Trophoblast cell (in vitro differentiated cells and primary cell): ENCODE data around the gene NCAPD3.

Experiments
- DNase-seq, 2 donors: peaks; one replicate each; pipeline ENCODE4 v3.0.0-alpha.2; 2016
- H2AFZ ChIP-seq: 2 replicates; pipeline ENCODE4 v1.6.1; 2013; ENCODE audit warnings: low read length, moderate library complexity, mild to moderate bottlenecking; ENCODE audit not compliant: insufficient read depth, poor library complexity
- H2AK5ac ChIP-seq: 2 replicates; pipeline ENCODE4 v1.6.1; 2013; ENCODE audit warnings: mild to moderate bottlenecking, low read length
- H2BK120ac ChIP-seq: 2 replicates; pipeline ENCODE4 v1.6.1; 2013; ENCODE audit warnings: low read length, mild to moderate bottlenecking, moderate library complexity; ENCODE audit not compliant: insufficient read depth, poor library complexity
- H2BK12ac ChIP-seq: 2 replicates; pipeline ENCODE4 v1.6.1; 2013; ENCODE audit warnings: mild to moderate bottlenecking, low read length, moderate library complexity
- H2BK5ac ChIP-seq: 2 replicates; pipeline ENCODE4 v1.6.1; 2013; ENCODE audit warnings: low read length, low read depth, moderate library complexity, mild to moderate bottlenecking; ENCODE audit not compliant: poor library complexity
- H3K14ac ChIP-seq: 2 replicates; pipeline ENCODE4 v1.6.1; 2013; ENCODE audit warnings: mild to moderate bottlenecking, low read length
- H3K18ac ChIP-seq: 2 replicates; pipeline ENCODE4 v1.6.1; 2013; ENCODE audit warnings: mild to moderate bottlenecking, low read length
- H3K23ac ChIP-seq: 2 replicates; pipeline ENCODE4 v1.6.1; 2013; ENCODE audit warnings: low read length
- H3K27ac ChIP-seq: 2 replicates; pipeline ENCODE4 v1.5.1; 2013; ENCODE audit warnings: low read depth, mild to moderate bottlenecking, inconsistent platforms, low read length, moderate library complexity
- H3K27me3 ChIP-seq: 2 replicates; pipeline ENCODE4 v1.6.1; 2013; ENCODE audit warnings: inconsistent platforms, mild to moderate bottlenecking, low read length, moderate library complexity; ENCODE audit not compliant: insufficient read depth
- H3K36me3 ChIP-seq, 2 experiments: 1 replicate in 1 of 2; 2 replicates in 1 of 2; pipeline ENCODE4 v1.6.1; 2013; ENCODE audit warnings: low read length in 2 of 2, mild to moderate bottlenecking in 2 of 2, moderate library complexity in 1 of 2; ENCODE audit not compliant: insufficient read depth in 2 of 2, control insufficient read depth in 1 of 2
- H3K4ac ChIP-seq: 2 replicates; pipeline ENCODE4 v1.6.1; 2013; ENCODE audit warnings: low read depth, mild to moderate bottlenecking, low read length, moderate library complexity
- H3K4me1 ChIP-seq, 2 experiments: 1 replicate in 1 of 2; 2 replicates in 1 of 2; pipeline ENCODE4 v1.6.1; 2013; ENCODE audit warnings: low read length in 2 of 2, mild to moderate bottlenecking in 2 of 2, moderate library complexity in 1 of 2; ENCODE audit not compliant: insufficient read depth in 2 of 2, control insufficient read depth in 1 of 2
- H3K4me2 ChIP-seq: 2 replicates; pipeline ENCODE4 v1.6.1; 2013; ENCODE audit warnings: inconsistent platforms, mild to moderate bottlenecking, low read length, moderate library complexity
- H3K4me3 ChIP-seq: 2 replicates; pipeline ENCODE4 v1.5.1; 2013; ENCODE audit warnings: mild to moderate bottlenecking, low read depth, low read length, inconsistent platforms
- H3K79me1 ChIP-seq: one replicate; pipeline ENCODE4 v1.6.1; 2013; ENCODE audit warnings: low read length
- H3K79me2 ChIP-seq: 2 replicates; pipeline ENCODE4 v1.6.1; 2013; ENCODE audit warnings: low read length, mild to moderate bottlenecking; ENCODE audit not compliant: control insufficient read depth, insufficient read depth, poor library complexity
- H3K9ac ChIP-seq: 2 replicates; pipeline ENCODE4 v1.6.1; 2013; ENCODE audit warnings: mild to moderate bottlenecking, low read length
- H3K9me3 ChIP-seq: 2 replicates; pipeline ENCODE4 v1.6.1; 2013; ENCODE audit warnings: low read depth, mild to moderate bottlenecking, control low read depth, inconsistent platforms, low read length; ENCODE audit not compliant: insufficient read depth
- H4K12ac ChIP-seq: 2 replicates; pipeline ENCODE4 v1.6.1; 2013; ENCODE audit warnings: low read depth, mild to moderate bottlenecking, low read length, moderate library complexity
- H4K8ac ChIP-seq: 2 replicates; pipeline ENCODE4 v1.6.1; 2013; ENCODE audit warnings: low read depth, mild to moderate bottlenecking, low read length, moderate library complexity
- H4K91ac ChIP-seq: one replicate; pipeline ENCODE4 v1.6.1; 2013; ENCODE audit warnings: low read depth, mild to moderate bottlenecking, low read length, moderate library complexity
- WGBS: extraction: QIAGEN DNeasy Blood & Tissue Kit; methylation state at CpG from one replicate; pipeline ENCODE4 v1.1.7; 2013; ENCODE audit warnings: missing lambda C conversion rate; ENCODE audit not compliant: insufficient read length, insufficient coverage; ENCODE audit errors: extremely low coverage; 5-methylcytosine and 5-hydroxymethylcytosine counted together

Gene NCAPD3

DNA sequence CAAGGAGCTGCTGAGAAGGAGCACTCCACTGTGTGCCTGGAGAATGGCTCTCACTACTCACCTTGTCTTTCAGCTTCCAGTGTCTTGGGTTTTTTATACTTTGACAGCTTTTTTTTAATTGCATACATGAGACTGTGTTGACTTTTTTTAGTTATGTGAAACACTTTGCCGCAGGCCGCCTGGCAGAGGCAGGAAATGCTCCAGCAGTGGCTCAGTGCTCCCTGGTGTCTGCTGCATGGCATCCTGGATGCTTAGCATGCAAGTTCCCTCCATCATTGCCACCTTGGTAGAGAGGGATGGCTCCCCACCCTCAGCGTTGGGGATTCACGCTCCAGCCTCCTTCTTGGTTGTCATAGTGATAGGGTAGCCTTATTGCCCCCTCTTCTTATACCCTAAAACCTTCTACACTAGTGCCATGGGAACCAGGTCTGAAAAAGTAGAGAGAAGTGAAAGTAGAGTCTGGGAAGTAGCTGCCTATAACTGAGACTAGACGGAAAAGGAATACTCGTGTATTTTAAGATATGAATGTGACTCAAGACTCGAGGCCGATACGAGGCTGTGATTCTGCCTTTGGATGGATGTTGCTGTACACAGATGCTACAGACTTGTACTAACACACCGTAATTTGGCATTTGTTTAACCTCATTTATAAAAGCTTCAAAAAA lies 72.6 kb downstream of the NCAPD3 start:
- Histone ChIP-seq H3K23ac (no peak overlapping the region), H3K9ac (no peak overlapping the region), H3K36me3 (peaks cover 43 to 57% of the 10 kb centered on the region in 2 experiments), H3K18ac (no peak overlapping the region), H2BK12ac (no peak overlapping the region), H4K8ac (no peak overlapping the region), H2AK5ac (no peak overlapping the region), H3K14ac (no peak overlapping the region), H3K4me3 (peak overlapping the region; percentile 25), H3K4ac (no peak overlapping the region), H3K4me2 (no peak overlapping the region), H3K9me3 (no peaks in the 10 kb centered on the region), H2BK120ac (no peak overlapping the region), H3K79me1 (no peaks in the 10 kb centered on the region), H2AFZ (no peak overlapping the region), H4K12ac (no peak overlapping the region), H3K27ac (no peak overlapping the region), H3K27me3 (no peaks in the 10 kb centered on the region), H2BK5ac (no peak overlapping the region), H3K4me1 (no peaks in the 10 kb centered on the region), H4K91ac (no peak overlapping the region), H3K79me2 (no peaks in the 10 kb centered on the region)
- DNase-seq: no peak
- WGBS: no CpG with 5 or more reads among the region's 10 CpGs

DNA sequence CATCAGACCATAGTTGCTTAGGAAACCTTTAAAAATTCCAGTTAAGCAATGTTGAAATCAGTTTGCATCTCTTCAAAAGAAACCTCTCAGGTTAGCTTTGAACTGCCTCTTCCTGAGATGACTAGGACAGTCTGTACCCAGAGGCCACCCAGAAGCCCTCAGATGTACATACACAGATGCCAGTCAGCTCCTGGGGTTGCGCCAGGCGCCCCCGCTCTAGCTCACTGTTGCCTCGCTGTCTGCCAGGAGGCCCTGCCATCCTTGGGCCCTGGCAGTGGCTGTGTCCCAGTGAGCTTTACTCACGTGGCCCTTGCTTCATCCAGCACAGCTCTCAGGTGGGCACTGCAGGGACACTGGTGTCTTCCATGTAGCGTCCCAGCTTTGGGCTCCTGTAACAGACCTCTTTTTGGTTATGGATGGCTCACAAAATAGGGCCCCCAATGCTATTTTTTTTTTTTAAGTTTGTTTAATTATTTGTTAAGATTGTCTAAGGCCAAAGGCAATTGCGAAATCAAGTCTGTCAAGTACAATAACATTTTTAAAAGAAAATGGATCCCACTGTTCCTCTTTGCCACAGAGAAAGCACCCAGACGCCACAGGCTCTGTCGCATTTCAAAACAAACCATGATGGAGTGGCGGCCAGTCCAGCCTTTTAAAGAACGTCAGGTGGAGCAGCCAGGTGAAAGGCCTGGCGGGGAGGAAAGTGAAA lies 73.4 kb downstream of the NCAPD3 start:
- Histone ChIP-seq H3K79me2 (no peaks in the 10 kb centered on the region), H3K79me1 (no peaks in the 10 kb centered on the region), H3K4ac (no peak overlapping the region), H2BK12ac (no peak overlapping the region), H2BK5ac (no peak overlapping the region), H3K23ac (no peak overlapping the region), H2BK120ac (no peak overlapping the region), H3K4me2 (no peak overlapping the region), H3K9ac (no peak overlapping the region), H2AFZ (no peak overlapping the region), H3K4me1 (no peaks in the 10 kb centered on the region), H3K27ac (no peak overlapping the region), H3K27me3 (no peaks in the 10 kb centered on the region), H2AK5ac (no peak overlapping the region), H3K18ac (no peak overlapping the region), H4K8ac (no peak overlapping the region), H4K12ac (no peak overlapping the region), H3K9me3 (no peaks in the 10 kb centered on the region), H3K4me3 (no peak overlapping the region), H4K91ac (no peak overlapping the region), H3K14ac (no peak overlapping the region), H3K36me3 (peaks cover 35 to 52% of the 10 kb centered on the region in 2 experiments)
- peak in 1 of 2 donors; percentile 4 for DNase-seq
- no CpG with 5 or more reads among the region's 12 CpGs for WGBS

DNA sequence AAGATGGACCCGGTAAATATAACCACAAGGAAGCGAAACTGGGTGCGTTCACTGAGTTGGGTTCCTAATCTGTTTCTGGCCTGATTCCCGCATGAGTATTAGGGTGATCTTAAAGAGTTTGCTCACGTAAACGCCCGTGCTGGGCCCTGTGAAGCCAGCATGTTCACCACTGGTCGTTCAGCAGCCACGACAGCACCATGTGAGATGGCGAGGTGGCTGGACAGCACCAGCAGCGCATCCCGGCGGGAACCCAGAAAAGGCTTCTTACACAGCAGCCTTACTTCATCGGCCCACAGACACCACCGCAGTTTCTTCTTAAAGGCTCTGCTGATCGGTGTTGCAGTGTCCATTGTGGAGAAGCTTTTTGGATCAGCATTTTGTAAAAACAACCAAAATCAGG lies 74.4 kb downstream of the NCAPD3 start:
- no peak overlapping the region for H3K14ac ChIP-seq
- H3K4me1 ChIP-seq: no peaks in the 10 kb centered on the region
- H2BK120ac ChIP-seq: no peak overlapping the region
- no peak overlapping the region for H4K12ac ChIP-seq
- H3K79me1 ChIP-seq: no peaks in the 10 kb centered on the region
- no peaks in the 10 kb centered on the region for H3K27me3 ChIP-seq
- no peak overlapping the region for H3K27ac ChIP-seq
- no peaks in the 10 kb centered on the region for H3K79me2 ChIP-seq
- no peaks in the 10 kb centered on the region for H3K9me3 ChIP-seq
- H2BK12ac ChIP-seq: no peak overlapping the region
- no peak overlapping the region for H4K8ac ChIP-seq
- H2AK5ac ChIP-seq: no peak overlapping the region
- H3K4me3 ChIP-seq: no peak overlapping the region
- H3K4me2 ChIP-seq: no peak overlapping the region
- WGBS: no CpG with 5 or more reads among the region's 16 CpGs
- DNase-seq: no peak
- H2BK5ac ChIP-seq: no peak overlapping the region
- peaks cover 32 to 49% of the 10 kb centered on the region in 2 experiments for H3K36me3 ChIP-seq
- no peak overlapping the region for H2AFZ ChIP-seq
- no peak overlapping the region for H3K4ac ChIP-seq
- no peak overlapping the region for H3K18ac ChIP-seq
- no peak overlapping the region for H3K23ac ChIP-seq
- H3K9ac ChIP-seq: no peak overlapping the region
- H4K91ac ChIP-seq: no peak overlapping the region

DNA sequence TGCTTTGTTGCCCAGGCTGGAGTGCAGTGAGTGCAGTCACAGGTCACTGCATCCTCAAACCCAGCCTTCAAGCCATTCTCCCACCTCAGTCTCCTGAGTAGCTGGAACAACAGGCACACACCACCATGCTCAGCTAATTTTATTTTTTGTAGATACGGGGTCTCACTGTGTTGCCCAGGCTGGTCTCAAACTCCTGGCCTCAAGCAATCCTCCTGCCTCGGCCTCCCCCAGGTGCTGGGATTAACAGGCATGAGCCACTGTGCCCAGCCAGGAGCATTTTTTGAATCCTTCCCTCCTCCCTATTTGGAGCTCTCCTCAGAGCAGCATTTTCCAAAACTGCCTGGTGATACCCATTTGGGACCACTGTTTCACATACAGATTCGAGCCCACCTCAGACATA lies 77.2 kb downstream of the NCAPD3 start:
- WGBS: no CpG with 5 or more reads among the region's 3 CpGs

More for the DNA sequence above, 77.2 kb downstream of the NCAPD3 start:
- Histone ChIP-seq H3K36me3 (peaks cover 15 to 26% of the 10 kb centered on the region in 2 experiments), H4K8ac (no peak overlapping the region), H2BK5ac (no peak overlapping the region), H2BK12ac (no peak overlapping the region), H3K9me3 (no peaks in the 10 kb centered on the region), H3K23ac (no peak overlapping the region), H3K79me1 (no peaks in the 10 kb centered on the region), H3K4me2 (no peak overlapping the region), H4K91ac (no peak overlapping the region), H2BK120ac (no peak overlapping the region), H3K27ac (no peak overlapping the region), H2AFZ (no peak overlapping the region), H3K4ac (no peak overlapping the region), H3K9ac (no peak overlapping the region), H3K4me1 (no peaks in the 10 kb centered on the region), H2AK5ac (no peak overlapping the region), H3K18ac (no peak overlapping the region), H3K79me2 (no peaks in the 10 kb centered on the region), H3K4me3 (no peak overlapping the region), H3K14ac (no peak overlapping the region), H3K27me3 (no peaks in the 10 kb centered on the region), H4K12ac (no peak overlapping the region)
- DNase-seq: no peak
